ENCODE measurements around the gene CTXN2.

DNA sequence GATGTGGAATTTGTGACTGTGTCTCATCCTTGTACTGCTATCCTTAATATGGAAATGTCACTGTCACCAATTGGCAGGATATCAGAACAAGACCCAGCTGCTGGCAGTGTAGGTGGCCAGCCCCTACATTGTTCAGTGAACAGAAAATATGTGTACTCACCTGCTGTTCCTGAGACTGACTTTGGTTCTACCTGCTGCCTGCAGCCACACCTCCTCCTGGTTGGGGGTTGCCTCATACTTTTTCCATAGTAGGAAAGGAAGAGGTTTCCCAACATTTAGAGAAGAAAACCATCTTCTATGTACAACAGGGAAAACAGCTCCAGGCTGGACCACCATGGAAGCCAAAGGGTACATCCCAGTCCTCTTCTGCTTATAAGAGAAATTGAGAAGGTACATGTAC lies 50.5 kb downstream of the CTXN2 start:
- TF ChIP-seq TAF1 (IDR thresholded peaks at IDR 0.05; ENCODE audit: low read depth, low read length) = no peak
- TF ChIP-seq POLR2A (IDR thresholded peaks at IDR 0.05; ENCODE audit: low read depth, low read length) = no peak

All from GM12891 (cell line).